Gastrocnemius medialis (tissue), 4 donors: Measurements from ENCODE around the gene EEF1A2. TPM values are rescaled to one million over a fixed set of nuclear protein-coding genes. Genes with fewer than 3 reads are reported as not detected.

Source experiments
- ATAC-seq, 2 donors: fragments of 150-250 bp; one replicate each; pipeline ENCODE4 v1.9.1; 2016
- DNase-seq, 2 donors: peaks; one replicate each; pipeline ENCODE4 v3.0.0-alpha.2; 2019
- H3K27ac ChIP-seq, 4 donors: fragments of 200-600 bp; sonication (generic); 1 replicate in 1 of 4; 2 replicates in 3 of 4; pipeline ENCODE4 v1.5.1; 2016 to 2018; ENCODE audit warnings: mild to moderate bottlenecking in 2 of 4, moderate library complexity in 1 of 4
- H3K27me3 ChIP-seq, 3 donors: fragments of 200-600 bp; sonication (generic) in 2 of 3; 1 replicate in 1 of 3; 2 replicates in 2 of 3; pipeline versions ENCODE4 v1.5.1 to v1.6.0; 2016 to 2019; ENCODE audit warnings: mild to moderate bottlenecking in 1 of 3, moderate library complexity in 1 of 3
- H3K36me3 ChIP-seq, 2 donors: fragments of 200-600 bp; sonication (generic) in 1 of 2; one replicate each; pipeline ENCODE4 v1.5.1; 2017 to 2018
- H3K4me1 ChIP-seq, 2 donors: fragments of 200-600 bp; sonication (generic) in 1 of 2; one replicate each; pipeline ENCODE4 v1.5.1; 2016 to 2017; ENCODE audit warnings: mild to moderate bottlenecking in 2 of 2
- H3K4me3 ChIP-seq, 4 donors: fragments of 200-600 bp; sonication (generic) in 3 of 4; 1 replicate in 1 of 4; 2 replicates in 3 of 4; pipeline ENCODE4 v1.5.1; 2016 to 2019; ENCODE audit warnings: mild to moderate bottlenecking in 2 of 4
- H3K9me3 ChIP-seq, 3 donors: fragments of 200-600 bp; sonication (generic) in 2 of 3; 1 replicate in 1 of 3; 2 replicates in 2 of 3; pipeline ENCODE4 v1.5.1; 2016 to 2019
- POLR2A ChIP-seq, 2 donors: fragments of 450-650 bp; IDR thresholded peaks; one replicate each; pipeline ENCODE4 v1.6.1; 2017; ENCODE audit warnings: antibody characterized with exemption in 2 of 2, mild to moderate bottlenecking in 2 of 2, moderate library complexity in 2 of 2
- in situ Hi-C, 4 donors: fragments of 200-750 bp; cut with MboI; loops; one replicate each; pipeline versions ENCODE4 v1.15.0 to v1.8.0; 2017; ENCODE audit warnings: low sequenced_read_pairs in 4 of 4
- intact Hi-C: fragments of 100-400 bp; cut with DNase I; formaldehyde crosslinking; loops from one replicate; pipeline ENCODE4 v1.15.1; 2023; ENCODE audit warnings: low total_unique reads
- total RNA-seq, 4 donors: library from RNA; depleted of rRNA; stranded (reverse); fragments of >200 nt; gene quantifications; one replicate each; pipeline versions ENCODE4 v1.1.0 to v1.2.3, GENCODE V29; 2016
- TF ChIP-seq, protein P1 (sequence below), 5 experiments: fragments of 450-650 bp in 3 of 5; fragments of 200-600 bp in 2 of 5; sonication (generic) in 2 of 5; IDR thresholded peaks in 4 of 5; conservative IDR thresholded peaks in 1 of 5; 1 replicate in 4 of 5; 2 replicates in 1 of 5; pipeline ENCODE4 v1.5.1; 2016 to 2019; ENCODE audit warnings: antibody characterized with exemption in 5 of 5, mild to moderate bottlenecking in 3 of 5, moderate library complexity in 3 of 5

Gene EEF1A2
- total RNA-seq, 4 donors from 2014 or later, result 1,736 to 2,603 (median 2,395) TPM

DNA sequence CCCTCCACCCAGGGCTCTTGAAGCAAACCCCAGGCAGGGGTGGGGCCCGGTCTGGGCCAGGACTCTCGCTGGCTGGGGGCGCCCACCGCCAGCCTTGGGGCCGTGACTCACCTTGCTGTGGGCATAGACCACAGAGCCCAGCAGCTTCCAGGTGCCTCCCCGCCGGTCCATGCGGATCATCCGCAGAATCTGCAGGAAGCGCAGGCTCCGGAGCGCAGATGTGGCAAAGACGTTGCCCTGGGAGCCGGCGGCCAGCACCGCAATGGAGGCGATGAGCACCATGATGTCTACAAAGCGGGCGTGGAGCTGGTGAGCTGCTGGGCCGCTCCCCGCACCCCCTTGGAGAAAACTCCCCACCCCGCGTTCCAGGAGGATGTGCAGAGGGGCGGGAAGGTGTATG is 54.3 kb downstream of the EEF1A2 start:
- H3K36me3 ChIP-seq, result no peaks in the 10 kb centered on the region
- TF ChIP-seq, protein P1, sequence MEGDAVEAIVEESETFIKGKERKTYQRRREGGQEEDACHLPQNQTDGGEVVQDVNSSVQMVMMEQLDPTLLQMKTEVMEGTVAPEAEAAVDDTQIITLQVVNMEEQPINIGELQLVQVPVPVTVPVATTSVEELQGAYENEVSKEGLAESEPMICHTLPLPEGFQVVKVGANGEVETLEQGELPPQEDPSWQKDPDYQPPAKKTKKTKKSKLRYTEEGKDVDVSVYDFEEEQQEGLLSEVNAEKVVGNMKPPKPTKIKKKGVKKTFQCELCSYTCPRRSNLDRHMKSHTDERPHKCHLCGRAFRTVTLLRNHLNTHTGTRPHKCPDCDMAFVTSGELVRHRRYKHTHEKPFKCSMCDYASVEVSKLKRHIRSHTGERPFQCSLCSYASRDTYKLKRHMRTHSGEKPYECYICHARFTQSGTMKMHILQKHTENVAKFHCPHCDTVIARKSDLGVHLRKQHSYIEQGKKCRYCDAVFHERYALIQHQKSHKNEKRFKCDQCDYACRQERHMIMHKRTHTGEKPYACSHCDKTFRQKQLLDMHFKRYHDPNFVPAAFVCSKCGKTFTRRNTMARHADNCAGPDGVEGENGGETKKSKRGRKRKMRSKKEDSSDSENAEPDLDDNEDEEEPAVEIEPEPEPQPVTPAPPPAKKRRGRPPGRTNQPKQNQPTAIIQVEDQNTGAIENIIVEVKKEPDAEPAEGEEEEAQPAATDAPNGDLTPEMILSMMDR (IDR thresholded peaks at IDR 0.05 in 4 of 5, conservative IDR thresholded peaks at IDR 0.05 in 1 of 5), result no peak
- TF ChIP-seq POLR2A (IDR thresholded peaks at IDR 0.05), result no peak
- H3K4me3 ChIP-seq, result no peak overlapping the region
- DNase-seq (no peak), ATAC-seq (no peak)
- no peaks in the 10 kb centered on the region for H3K9me3 ChIP-seq
- no peak overlapping the region for H3K27ac ChIP-seq
- in situ Hi-C loops (no loop called here), intact Hi-C loops (no loop called here)
- no peaks in the 10 kb centered on the region for H3K4me1 ChIP-seq
- peaks cover 15 to 35% (median 23%) of the 10 kb centered on the region in 3 donors for H3K27me3 ChIP-seq

DNA sequence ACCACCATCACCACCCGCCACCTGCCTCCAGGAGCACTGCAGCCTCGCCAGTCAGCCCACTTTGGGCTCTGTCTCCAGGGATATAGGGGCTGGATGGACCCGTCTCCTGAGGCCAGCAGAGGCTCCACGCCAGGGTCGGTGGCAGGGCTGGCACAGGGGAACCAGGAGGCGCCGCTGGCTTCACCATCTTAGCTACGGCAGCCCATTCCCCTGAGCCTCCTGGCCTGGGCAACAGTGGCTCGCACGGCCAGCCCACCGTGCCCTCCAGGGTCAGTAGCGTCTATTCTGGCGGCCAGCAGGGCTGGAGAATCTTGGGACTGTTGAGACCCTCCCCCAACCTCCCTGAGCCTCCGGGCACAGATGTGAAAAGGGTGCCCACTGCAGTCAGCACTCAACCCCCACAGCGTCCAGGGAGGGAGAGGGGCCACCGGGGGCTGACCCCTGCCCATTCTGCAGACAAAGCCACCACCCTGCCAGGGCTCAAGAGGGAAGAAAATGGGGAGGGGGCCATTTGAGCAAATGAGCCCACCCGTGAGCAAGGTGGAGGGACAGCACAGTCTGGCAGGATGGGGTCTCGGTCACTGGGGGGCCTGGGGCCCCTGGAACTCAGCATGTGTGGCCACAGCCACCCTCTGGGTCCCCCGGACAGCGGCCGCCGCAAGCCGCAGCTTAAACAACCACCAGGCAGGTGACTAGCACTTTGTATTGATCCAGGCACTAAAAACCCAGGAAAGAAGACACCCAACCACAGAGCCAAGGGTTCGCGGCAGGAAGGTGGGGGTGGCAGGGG is 55.1 kb downstream of the EEF1A2 start:
- in situ Hi-C loops (no loop called here), intact Hi-C loops (no loop called here)
- DNase-seq, result no peak
- Histone ChIP-seq H3K4me3 (no peak overlapping the region), H3K4me1 (no peaks in the 10 kb centered on the region), H3K27ac (no peak overlapping the region), H3K9me3 (no peaks in the 10 kb centered on the region), H3K27me3 (peaks cover 12 to 28% (median 17%) of the 10 kb centered on the region in 3 donors), H3K36me3 (no peaks in the 10 kb centered on the region)
- TF ChIP-seq, protein P1 (IDR thresholded peaks at IDR 0.05 in 4 of 5, conservative IDR thresholded peaks at IDR 0.05 in 1 of 5), result no peak
- no peak for TF ChIP-seq POLR2A (IDR thresholded peaks at IDR 0.05)
- no peak for ATAC-seq

DNA sequence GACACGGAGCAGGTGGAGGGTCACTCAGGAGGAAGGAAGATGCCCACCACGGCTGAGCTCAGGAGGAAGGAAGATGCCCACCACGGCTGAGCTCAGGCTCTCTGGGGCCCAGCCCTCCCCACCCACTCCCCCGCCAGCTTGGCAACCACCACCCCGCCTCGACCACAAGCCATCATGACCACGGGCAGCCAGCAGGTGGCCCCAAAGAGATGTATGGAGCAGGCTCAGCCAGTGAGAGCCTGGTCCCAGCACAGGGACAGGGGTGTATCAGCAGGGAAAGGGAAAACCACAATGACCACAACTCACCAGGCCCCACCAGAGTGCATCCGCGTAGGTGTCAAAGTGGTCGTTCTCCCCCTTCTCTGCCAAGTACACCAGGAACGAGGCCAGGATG is 56.8 kb downstream of the EEF1A2 start:
- DNase-seq, result peak in 1 of 2 donors; percentile 34
- H3K9me3 ChIP-seq, result no peaks in the 10 kb centered on the region
- intact Hi-C loops (no loop called here), in situ Hi-C loops (no loop called here)
- ATAC-seq, result peak in 1 of 2 donors; percentile 33
- TF ChIP-seq, protein P1 (IDR thresholded peaks at IDR 0.05 in 4 of 5, conservative IDR thresholded peaks at IDR 0.05 in 1 of 5), result peak in 3 of 5 experiments; percentile 26 to 38 (median 35)
- TF ChIP-seq POLR2A (IDR thresholded peaks at IDR 0.05), result no peak
- no peaks in the 10 kb centered on the region for H3K4me1 ChIP-seq
- H3K27ac ChIP-seq, result no peak overlapping the region
- H3K27me3 ChIP-seq, result peaks cover 2 to 12% (median 4%) of the 10 kb centered on the region in 3 donors
- no peaks in the 10 kb centered on the region for H3K36me3 ChIP-seq
- no peak overlapping the region for H3K4me3 ChIP-seq

DNA sequence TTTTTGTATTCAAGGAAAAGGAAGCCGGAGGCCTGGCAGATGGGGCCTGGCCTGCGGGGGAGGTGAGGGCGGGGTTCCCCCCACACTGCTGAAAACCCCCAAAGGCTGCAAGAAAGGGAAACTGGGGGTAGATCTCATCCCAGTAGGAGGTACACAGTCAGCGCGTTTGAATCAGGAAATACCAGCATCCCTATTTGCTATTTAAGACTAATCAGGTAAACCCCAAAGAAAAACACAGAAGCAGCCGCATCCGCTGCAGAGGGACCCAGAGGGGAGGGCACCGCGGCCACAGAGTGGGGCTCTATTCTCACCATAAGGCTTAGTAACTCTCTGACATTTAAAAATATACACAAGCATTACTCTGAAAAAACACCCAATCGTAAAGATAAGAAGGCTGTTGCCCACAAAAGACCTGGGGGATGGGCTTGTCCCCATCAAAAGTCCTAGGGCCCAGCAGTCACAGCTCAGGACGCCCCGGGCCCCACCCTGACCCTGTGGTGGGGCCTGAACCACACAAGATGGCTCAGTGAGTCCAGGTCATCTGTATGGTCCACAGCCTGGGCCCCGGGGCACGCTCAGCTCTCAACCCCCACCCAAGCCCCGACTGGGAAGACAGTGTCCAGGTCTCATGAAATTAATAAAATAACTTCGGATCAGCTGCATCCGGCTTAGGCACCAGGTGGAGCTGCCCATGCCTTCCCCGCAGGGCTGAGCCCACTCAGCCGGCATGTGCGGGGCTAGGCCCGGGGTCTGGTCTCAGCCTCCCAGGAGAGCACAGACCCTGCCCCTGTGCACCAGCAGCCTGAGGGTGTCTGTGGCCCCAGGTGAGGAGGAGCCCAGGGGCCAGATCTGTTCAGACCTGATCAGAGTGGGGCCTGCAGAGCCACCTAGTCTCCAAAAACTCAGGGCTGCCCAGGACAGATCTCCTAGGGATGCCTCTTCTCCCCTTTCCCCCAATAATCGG is 57.5 kb downstream of the EEF1A2 start:
- in situ Hi-C loops, result no loop called here

More for the DNA sequence above, 57.5 kb downstream of the EEF1A2 start:
- Histone ChIP-seq H3K27me3 (peaks cover 0 to 5% (median 4%) of the 10 kb centered on the region in 3 donors), H3K4me1 (no peaks in the 10 kb centered on the region), H3K36me3 (no peaks in the 10 kb centered on the region), H3K9me3 (no peaks in the 10 kb centered on the region), H3K4me3 (no peak overlapping the region), H3K27ac (no peak overlapping the region)
- intact Hi-C loops, result no loop called here
- no peak for DNase-seq
- no peak for ATAC-seq
- TF ChIP-seq, protein P1 (IDR thresholded peaks at IDR 0.05 in 4 of 5, conservative IDR thresholded peaks at IDR 0.05 in 1 of 5), result no peak
- no peak for TF ChIP-seq POLR2A (IDR thresholded peaks at IDR 0.05)
